Amygdala (tissue), 56 donors: ENCODE results near the gene GPATCH8.
A peak's percentile ranks its signal among the peaks of the same experiment; 100 is the strongest.
"Not testable (repeated sequence)": the region's sequence is repeated elsewhere in the genome, so short reads cannot be mapped to it uniquely, and the experiment has no call there.

ENCODE experiments used
- DNase-seq, 56 donors: peaks; one replicate each; lab custom pipeline; 2025; lab: John Stamatoyannopoulos, UW

The GPATCH8 gene

DNA sequence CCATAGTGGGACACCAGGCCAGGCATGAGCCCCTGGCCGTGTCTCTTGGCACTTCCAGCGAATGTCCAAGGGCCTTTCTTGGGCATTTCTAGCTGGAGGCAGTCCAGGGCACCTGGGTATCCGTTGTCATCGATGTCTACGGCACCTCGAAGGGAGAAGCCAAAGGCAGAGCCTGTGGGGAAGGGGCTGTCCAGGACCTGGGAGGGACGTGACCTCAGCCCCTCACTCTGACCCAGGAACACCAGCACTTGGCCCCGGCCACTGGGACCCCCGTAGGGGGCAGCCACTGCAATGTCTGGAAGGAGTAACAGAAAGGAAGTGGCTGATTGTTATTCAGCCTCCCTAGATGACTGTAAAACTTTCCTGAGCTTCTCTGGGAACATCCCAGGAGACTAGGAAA lies 122.4 kb downstream of the GPATCH8 start:
- DNase-seq: no peak

DNA sequence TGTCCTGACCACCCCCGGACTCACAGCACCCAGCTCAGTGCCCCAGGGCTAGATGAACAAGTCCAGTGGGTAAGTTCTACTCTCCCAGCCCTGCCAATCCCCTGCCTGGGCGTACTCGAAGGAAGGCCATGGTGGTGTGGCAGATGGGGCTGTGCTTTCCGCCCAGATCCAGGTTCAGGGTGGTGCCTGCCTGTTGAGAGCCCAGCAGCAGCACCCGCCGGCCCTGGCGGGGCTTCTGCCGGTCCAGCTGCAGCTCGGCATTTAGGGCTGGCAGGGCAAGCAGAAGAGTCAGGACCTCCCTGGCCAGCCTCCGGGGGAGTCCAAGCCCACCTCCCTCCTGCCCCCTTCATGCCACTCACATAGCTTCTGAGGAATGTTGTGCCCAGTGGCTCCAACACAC lies 123.3 kb downstream of the GPATCH8 start:
- DNase-seq: no peak

DNA sequence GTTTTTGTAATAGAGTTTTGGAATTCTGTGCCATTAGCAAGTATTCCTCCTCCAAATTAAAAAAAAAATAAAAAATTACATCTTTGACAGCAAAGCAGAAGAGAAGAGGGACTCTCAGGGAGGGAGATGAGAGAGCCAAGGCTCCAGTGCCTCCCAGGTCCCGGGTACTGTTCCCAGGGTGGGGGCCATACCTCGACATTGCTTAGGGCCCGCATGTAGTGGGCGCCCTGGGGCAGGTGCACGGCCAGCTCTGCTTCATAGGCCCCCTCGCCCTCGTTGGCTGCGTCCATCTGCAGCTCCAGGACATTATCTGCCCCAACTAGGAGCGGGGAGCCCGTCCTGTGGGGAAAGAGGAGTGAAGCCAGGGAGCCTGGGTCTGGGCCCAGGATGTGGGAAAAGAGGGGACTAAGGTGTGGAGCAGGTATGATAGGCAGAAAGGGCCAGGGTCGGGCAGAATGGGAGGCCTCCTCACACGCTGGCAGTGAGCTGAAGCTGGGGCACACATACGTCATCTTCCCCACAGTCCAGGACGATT lies 125.0 kb downstream of the GPATCH8 start:
- no peak for DNase-seq

DNA sequence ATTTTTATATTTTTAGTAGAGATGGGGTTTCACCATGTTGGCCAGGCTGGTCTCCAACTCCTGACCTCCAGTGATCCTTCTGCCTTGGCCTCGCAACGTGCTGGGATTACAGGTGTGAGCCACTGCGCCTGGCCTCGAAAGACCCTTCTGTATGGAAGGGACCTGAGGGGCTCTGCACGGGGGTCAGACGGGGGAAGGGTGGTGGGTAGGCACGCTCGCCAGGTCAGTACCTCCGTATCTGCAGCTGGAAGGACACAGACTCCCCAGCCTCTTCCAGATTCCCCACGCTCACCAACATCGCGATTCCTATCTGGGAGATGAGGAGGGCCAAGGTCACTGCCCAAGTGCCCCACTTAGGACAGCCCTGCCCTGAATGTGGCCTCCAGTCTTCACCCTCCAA lies 126.4 kb downstream of the GPATCH8 start:
- no peak for DNase-seq

DNA sequence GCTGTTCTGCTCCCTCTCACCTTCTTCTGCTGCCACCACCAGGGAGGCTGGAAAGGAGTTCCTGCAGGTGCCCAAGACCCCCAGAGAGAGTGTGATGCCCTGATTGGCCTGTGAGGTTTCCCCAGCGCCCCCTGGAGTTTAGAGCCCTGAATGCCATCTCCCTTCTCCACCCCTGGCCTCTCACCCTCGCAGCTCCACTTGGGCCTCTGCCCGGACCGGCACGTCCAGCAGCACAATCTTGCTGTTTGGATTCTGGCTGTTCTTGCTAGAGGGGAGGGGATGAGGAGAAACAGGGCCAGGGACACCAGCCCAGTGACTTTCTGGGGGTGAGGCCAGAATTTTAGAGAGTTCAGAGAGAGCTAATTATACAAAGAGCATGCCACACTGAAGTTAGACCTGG lies 127.1 kb downstream of the GPATCH8 start:
- peak in 23 of 56 donors; percentile 10 to 71 (median 40) for DNase-seq

DNA sequence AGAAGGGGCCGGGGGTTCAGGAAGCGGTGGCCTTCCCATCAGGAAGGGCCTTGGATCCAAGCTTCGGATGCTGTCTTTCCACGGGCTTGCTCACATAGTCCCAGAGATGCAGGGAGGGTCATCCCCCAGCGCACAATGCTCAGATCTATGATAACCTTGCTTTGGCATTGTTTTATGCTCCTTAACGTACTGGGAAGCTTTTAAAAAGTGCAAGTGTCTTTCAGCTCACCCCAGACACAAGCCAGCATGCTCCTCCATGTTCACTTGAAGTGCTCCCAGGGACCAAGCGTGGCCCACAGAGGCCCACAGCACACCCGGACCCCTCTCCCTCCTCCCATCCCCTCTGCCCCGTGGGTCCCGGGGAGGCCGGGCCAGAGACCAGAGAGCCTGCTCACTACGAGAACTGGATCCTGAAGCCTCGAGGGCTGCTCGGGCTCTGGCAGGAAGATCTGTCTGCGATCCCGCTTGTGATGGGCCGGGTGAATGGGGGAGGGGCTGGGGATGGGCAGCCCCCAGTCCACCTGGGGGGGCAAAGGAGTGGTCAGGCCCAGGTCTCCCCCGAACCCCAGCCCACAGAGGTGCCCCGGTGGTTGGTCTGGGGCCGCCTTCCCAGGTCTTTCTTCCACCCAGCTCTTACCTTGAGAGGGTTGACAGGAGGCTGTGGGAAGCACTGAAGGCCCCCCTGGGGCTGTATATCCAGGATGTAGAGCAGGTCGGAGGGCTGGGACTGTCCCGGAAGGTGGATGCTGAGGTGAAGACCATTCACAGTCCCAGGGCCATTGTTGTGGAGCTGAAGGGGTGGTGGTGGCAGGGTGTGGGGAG lies 127.8 kb downstream of the GPATCH8 start:
- DNase-seq: no peak

DNA sequence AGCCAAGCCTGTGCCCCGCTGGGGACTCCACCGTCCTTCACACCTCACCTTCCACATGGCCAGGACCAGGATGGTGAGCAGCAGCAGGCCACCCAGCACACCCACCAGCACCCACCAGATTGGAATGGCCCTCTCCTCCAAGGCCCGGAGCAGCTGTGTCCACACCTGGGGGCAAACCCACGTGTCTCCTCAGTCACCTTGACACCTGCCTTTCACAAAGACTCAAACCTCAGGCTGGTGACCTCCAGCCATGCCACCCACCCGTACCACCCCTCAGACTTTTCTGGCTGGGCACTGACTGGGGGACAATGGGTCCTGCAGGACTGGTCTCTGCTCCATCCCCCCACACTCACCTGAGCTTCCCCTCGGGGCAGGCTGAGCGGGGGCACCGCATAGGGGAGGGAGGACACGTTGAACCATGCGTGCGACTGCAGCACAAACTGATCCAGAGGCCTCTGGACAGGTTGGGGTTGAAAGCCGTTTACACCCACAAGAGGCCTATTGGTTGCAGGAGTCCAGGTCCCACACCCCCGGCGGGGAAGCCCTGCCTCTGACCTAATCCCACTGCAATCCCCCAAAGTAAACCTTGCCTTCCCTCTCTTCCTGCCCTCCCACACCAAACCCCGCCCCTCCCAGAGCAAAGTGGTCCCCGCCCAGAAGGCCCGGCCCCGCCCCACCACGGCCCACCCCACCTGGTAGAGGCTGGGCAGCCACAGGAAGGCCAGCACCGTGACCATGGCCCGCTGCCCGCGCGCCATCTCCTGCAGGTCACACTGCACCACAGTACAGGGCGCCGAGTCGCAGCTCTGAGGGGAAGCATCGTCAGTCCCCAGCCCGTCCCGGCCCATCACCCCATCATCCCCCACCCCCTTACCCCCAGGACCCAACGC lies 128.7 kb downstream of the GPATCH8 start:
- no peak for DNase-seq

DNA sequence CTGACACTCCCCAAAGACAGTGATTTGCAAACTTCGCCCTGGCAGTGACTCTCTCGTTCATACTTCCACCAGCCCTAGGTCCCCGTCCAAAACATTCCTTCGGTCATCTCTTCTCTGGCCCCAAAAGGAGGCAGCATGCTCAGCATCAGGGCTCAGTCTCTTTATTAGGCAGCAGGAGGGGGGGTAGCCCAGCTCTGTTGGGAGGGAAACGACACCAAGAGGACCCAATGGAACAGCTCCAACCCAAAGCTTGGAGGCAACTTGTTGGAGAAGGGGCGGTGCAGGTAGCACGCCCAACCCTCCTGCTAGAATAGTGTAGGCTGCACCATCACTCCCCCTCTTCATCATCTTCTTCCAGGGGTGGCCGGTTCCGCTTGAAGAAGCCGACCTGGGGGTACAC lies 131.2 kb downstream of the GPATCH8 start:
- DNase-seq: no peak

DNA sequence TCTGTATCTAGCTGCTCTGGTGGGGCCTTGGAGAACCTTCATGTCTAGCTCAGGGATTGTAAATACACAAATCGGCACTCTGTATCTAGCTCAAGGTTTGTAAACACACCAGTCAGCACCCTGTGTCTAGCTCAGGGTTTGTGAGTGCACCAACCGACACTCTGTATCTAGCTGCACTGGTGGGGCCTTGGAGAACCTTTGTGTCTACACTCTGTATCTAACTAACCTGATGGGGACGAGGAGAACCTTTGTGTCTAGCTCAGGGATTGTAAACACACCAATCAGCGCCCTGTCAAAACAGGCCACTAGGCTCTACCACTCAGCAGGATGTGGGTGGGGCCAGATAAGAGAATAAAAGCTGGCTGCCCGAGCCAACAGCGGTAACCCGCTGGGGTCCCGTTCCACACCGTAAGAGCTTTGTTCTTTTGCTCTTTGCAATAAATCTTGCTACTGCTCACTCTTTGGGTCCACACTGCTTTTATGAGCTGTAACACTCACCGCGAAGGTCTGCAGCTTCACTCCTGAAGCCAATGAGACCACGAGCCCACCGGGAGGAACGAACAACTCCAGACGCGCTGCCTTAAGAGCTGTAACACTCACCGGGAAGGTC lies 133.7 kb downstream of the GPATCH8 start:
- DNase-seq: not testable (repeated sequence)

DNA sequence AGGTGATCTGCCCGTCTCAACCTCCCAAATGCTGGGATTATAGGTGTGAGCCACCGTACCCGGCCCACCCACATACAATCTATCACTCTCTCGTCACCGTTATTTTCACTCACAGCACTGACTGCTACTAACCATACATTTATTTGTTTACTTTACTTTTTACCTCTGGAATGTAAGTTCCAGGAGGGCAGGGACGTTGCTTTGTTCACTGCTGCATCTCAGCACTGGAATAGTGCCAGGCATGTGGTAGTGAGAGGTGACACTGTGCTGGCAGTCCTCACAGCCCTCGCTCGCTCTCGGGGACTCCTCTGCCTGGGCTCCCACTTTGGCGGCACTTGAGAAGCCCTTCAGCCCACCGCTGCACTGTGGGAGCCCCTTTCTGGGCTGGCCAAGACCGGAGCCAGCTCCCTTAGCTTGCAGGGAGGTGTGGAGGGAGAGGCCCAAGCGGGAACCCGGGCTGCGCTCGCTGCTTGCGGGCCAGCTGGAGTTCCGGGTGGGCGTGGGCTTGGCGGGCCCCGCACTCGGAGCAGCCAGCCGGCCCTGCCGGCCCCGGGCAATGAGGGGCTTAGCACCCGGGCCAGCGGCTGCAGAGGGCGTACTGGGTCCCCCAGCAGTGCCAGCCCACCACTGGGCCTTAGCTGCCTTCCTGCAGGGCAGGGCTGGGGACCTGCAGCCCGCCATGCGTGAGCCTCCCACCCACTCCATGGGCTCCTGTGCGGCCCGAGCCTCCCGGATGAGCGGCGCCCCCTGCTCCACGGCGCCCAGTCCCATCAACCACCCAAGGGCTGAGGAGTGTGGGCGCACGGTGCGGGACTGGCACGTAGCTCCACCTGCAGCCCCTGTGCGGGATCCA lies 134.6 kb downstream of the GPATCH8 start:
- not testable (repeated sequence) for DNase-seq

DNA sequence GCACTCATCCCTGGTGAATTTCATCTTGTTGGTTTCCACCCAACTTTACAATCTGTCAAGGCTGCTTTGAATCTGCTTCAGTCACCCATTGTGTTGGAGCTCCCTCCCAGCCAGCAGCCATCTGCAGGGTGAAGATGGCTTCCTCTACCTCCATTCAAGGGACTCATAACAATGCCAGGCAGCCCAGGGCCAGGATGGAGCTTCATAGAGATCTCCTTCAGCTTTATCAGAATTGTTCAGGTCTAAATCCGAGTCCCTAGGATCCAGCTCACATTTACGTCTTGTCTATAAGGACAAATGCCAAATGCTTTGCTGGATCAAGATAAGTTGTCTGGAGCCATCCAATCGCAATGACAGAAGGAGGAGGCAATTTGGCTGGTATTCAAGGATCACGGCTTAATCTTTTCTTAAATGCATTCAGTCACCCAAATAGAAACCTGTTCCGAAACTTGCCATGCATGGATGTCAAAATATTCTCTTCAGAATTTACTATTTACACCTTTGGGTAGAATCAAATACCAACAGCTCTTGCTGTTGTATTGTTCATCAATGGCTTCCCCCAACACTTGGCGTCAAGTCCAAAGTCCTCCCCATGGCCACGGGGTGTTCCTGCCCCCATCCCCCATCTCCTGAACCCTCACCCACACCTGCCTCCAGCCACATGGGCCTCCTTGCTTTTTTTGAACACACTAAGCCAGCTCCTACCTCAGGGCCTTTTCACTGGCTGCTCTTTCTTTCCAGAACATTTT lies 135.8 kb downstream of the GPATCH8 start:
- peak in 4 of 56 donors; percentile 12 to 48 (median 22) for DNase-seq

DNA sequence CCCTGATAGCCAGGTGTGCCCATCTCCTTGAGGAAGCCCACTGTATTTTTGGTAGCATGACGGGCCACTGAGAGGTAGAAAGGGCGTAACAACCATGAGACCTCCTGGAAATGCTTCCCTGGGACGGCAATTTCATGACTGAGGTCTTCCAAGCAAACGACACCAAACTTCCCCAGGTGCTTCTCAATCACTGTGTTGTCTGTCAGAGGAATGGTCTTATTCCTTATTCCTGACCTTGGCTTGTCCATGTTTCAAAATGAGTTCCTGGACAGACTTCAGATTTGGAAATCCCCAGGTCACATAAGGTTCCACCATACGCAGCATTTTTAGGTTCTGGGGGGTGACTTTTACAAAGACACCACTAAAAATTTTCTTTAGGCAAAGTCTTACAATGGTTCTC lies 138.2 kb downstream of the GPATCH8 start:
- DNase-seq: not testable (repeated sequence)

DNA sequence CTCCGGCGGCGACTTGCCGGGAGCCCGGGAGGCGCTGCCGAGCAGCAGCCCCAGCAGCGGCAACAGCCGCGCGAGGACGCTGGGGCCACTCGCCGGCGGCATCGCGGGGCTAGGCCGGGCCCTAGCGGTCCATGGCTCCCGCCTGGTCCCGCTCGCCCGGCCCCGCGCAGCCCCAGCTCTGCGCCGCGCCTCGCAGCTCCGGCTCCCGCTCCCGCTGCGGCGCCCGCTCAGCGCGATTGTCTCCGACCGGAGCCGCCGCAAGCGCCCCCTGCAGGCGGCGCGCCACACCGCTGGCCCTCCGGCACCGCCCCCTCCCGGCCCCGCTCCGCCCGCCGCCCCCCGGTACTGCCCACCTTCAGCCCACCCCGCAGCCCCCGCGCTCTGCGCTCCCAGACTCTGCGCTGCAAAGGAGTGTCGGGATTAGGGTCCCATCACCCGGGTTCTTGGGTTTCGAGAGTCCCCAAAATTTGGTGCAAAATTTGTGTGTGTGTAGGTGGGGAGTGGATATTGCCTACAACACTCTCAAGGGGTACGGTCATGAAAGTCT lies 139.5 kb downstream of the GPATCH8 start, which contains the start of gene FAM171A2:
TSS of gene FAM171A2 (minus strand) at position 241 of the 547 bp plus-strand sequence. CDS start at position 102, 139 bp downstream.
- DNase-seq: peak in 31 of 56 donors; percentile 13 to 68 (median 36)

DNA sequence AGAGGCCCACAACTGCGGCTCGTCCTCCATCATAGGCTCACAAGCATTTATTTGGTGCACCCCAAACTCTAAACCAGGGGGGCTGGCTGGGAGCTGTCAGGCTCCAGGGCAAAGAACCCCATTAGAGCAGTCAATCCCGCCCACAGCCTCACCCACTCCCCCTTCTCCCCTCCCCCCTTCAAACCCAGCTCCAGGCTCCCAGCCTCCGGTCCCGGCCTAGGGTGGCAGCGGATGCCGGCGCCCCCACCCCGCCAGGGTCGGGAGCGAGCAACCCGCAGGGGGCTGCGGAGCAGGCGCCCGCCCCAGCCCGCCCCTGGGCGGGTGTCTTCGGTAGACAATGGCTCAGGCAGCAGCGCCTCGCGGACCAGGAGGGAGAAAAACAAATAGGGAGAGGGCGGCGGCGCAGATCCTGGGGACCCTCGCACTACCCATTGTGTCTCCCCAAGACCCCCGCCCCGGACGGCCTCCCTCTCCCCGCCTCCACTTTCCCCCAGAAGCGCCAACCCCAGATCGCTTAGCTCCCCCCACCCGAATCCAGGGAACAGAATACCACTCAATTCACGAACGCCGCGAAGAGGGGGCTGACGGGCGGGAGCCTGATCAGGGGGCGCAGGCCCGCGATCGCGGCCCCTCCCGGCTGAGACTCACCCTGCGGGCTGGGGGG lies 140.1 kb downstream of the GPATCH8 start:
- peak in 4 of 56 donors; percentile 13 to 43 (median 24) for DNase-seq

DNA sequence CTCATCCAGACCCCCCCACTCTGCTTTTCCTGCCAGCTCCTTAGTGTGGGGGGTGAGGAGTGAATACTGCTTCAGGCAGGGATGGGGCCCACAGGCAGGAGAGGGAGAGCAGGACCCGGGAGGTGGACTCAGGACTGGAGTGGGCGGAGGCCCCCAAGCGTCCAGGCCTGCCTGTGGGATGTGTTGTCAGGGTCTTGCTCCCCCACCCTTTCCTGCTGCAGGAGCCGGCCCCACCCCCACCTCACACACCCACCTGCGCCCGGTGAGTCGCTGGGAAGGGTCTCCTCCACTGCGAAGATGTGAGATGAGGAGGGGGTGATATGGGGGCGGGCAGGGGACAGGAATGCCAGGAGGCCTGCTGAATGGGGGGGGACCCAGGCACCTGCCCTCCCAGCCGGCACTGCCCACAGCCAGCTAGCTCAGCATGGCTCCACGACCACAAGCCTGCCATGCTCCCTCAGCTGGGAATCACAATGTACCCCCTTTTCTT lies 140.7 kb downstream of the GPATCH8 start:
- DNase-seq: no peak

DNA sequence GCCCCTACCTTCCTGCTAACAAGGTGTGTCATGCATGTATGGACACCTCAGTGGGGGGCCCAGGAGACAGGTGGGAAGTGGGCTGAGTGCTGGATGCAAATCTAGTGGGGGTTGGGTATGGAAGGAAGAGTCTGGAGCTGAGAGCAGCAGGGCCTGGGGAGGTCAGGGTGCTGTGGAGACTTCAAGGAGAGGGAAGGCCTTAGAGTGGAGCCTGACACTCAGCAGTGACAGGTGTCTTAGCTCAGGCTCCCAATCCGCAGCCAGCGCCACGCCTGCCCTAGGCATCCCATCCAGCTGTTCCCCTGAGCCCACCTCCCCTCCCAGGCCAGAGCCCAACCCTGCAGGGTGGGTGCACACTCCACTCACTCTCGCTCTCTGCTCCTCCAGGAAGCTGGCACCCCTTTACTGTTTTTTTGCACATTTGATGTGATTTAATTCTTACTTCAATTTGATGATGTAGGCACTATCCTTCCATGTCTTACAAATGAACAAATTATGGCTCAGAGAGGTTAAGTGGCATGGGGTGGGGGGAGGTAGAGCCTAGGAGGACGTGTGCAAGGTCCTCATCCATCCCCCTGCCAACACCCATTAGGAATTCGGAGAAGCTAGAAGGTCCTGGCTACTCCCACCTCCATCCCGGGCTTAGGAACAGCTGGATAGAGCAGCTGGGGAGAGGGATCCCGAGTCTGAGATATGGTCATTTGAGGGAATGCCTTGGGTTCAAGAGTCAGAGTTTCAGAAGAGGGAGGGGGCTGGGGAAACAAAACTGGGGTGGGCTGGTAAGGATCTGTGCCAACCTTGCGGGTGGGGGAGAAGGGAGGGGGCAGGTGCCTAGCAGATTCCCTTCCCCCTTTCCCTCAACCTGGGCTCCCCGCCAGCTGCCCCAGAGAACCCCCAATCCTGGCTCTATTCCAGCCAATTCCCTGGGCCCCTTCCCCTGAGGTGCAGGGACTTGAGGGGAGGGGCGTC lies 141.6 kb downstream of the GPATCH8 start:
- DNase-seq: peak in 1 of 56 donors; percentile 41

DNA sequence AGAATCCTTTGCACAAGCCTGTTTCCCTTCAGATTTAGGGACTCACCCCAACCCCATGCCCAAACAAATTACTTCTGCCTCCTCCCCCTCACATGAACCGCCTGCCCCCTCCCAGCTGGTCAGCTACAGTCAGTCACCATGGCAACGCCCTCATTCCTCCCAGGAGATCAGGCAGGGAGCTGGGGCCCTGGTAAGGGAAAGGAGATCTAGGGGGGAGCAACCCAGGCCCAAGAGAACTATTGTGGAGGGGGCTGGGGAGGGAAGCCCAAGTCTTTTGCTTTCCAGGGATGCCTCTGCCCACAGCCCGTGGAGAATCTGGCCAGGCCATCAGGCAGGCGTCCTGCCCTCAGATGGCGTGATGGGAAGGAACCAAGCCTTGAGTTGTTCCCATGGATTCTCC lies 142.4 kb downstream of the GPATCH8 start:
- DNase-seq: peak in 3 of 56 donors; percentile 19 to 27 (median 25)
